HG02798 (cell line): Measurements from ENCODE around the gene GTF3C1.

Source experiments
- ATAC-seq: cut with Tn5 transposase; IDR thresholded peaks from one replicate; pipeline ENCODE4 v1.9.1; 2021; ENCODE audit warnings: mild to moderate bottlenecking; ENCODE audit not compliant: unreplicated experiment, poor library complexity

GTF3C1 gene, protein sequence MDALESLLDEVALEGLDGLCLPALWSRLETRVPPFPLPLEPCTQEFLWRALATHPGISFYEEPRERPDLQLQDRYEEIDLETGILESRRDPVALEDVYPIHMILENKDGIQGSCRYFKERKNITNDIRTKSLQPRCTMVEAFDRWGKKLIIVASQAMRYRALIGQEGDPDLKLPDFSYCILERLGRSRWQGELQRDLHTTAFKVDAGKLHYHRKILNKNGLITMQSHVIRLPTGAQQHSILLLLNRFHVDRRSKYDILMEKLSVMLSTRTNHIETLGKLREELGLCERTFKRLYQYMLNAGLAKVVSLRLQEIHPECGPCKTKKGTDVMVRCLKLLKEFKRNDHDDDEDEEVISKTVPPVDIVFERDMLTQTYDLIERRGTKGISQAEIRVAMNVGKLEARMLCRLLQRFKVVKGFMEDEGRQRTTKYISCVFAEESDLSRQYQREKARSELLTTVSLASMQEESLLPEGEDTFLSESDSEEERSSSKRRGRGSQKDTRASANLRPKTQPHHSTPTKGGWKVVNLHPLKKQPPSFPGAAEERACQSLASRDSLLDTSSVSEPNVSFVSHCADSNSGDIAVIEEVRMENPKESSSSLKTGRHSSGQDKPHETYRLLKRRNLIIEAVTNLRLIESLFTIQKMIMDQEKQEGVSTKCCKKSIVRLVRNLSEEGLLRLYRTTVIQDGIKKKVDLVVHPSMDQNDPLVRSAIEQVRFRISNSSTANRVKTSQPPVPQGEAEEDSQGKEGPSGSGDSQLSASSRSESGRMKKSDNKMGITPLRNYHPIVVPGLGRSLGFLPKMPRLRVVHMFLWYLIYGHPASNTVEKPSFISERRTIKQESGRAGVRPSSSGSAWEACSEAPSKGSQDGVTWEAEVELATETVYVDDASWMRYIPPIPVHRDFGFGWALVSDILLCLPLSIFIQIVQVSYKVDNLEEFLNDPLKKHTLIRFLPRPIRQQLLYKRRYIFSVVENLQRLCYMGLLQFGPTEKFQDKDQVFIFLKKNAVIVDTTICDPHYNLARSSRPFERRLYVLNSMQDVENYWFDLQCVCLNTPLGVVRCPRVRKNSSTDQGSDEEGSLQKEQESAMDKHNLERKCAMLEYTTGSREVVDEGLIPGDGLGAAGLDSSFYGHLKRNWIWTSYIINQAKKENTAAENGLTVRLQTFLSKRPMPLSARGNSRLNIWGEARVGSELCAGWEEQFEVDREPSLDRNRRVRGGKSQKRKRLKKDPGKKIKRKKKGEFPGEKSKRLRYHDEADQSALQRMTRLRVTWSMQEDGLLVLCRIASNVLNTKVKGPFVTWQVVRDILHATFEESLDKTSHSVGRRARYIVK (N-terminal part only)

DNA sequence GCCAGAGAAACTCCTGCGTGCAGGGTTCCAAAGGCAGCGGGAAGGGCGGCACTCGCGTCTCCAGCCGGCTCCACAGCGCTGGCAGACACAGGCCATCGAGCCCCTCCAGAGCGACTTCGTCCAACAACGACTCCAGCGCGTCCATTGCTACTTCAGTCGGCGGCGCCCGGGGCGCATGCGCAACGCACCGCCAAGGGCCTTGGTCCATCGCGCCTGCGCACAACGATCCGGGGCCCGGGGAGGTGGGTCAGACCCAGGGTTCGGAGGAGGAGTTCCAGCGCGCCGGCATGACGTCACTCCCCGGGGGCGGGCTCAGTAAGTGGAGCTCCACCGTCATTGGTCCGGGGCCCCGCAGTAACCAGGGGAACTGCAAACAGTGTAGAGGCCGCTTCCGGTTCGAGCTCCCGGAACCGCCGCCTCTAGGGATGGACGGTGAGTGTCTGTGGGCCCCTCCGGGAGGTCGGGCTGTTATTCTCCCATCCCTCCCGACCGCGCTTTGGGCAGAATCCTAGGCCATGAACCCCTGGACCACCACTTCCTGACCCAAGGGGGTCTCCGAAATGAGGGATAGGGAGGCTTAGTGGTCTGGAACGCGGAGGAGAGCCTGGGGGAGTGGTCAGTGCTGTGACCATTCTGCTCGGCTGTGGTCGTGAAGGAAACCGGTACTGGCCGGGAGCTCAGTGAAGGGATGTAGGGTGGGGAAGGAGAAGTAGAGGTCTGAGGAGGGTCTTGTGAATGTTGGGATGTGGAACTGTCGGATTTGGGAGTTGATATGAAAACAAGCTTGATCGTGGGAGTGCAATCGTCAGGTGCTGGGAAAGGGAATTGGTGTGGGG lies at the start of gene GTF3C1, which contains the start of gene KATNIP:
TSS of gene GTF3C1 (minus strand) at position 168 of the 836 bp plus-strand sequence. CDS start at position 145, 23 bp downstream.
TSS of gene KATNIP (plus strand) at position 399 of the 836 bp plus-strand sequence. CDS start at position 426, 27 bp downstream.
- ATAC-seq, result peak; percentile 98

DNA sequence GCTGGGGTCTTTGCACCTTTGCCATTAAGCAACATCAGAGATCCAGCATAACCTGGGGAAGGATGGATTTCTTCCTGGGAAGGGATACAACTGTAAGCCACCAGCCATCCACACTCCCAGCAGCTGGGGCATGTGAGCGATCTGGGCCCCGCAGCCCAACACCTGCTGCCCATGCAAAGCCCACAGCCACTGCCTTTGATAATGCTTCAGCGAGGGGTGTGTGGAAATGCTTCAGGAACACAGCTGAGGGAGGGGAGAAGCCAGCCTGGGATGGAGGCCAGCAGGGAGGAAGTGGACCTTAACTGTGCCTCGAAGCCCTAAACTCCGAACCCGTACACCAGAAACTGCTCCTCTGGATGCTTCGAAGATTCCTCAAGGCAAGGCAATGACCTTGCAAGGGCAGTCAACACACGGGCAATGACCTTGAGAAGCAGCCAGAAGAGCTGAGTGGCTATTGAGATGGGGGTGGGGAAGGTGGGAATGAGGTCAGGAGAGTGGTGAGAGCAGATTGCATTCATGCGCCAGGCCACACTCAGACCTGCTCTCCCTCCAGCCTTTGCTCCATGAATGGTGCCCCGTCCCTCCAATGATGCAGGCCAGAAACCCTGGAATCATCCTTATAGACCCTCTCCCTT lies 49.3 kb upstream of the GTF3C1 start:
- ATAC-seq, result no peak

DNA sequence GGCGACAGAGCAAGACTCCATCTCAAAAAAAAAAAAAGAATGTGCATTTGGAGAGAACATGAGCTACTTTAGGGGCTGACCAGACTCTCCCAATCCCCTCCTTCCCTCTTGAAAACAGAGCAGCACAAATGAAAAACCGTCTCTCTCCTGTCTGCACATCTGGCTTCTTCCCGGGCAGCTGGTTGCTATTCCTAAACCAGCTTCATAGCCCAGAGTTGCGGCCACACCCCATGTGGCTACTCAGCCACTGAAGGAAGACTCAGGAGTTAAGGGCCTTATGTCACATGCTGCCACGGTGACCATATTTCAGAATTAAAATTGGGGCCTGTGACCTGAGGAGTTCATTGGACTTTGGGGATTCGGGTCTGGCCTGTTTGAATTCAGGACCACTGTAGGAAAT lies 48.5 kb upstream of the GTF3C1 start:
- no peak for ATAC-seq

DNA sequence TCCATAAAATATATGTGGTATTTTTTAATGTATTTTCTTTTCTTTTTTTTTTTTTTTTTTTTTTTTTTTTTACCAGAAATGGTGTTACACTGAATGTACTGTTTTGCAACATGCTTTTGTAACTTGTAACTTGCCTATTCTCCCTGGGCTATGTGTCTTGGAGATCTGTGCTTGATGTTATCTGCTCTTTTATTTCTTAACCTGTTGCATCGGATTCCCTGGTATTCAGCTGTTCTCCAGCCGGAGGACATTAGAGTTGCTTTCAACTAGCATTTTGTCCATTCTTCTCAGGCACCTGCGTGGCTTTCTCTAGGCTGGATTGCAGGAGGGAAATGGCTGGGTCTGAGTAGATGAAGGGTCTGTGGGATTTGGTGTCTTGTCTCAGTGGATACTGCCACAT lies 47.6 kb upstream of the GTF3C1 start:
- ATAC-seq, result no peak

DNA sequence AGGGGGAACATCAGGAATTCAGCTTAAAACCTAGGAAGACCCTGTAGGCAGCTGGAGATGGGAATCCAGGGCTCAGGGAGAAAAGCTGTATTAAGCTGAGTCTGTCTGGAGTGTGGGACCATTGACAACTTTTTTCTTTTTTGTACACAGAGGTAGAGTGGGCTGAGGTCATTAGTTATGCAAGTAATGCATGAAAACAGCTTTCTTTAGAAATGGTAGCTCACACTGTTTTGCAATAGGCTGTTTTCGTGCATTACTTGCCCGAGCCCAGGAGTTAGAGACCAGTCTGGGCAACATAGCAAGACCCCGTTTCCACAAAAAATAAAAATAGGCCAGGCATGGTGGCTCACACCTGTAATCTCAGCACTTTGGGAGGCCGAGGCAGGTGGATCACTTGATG lies 46.7 kb upstream of the GTF3C1 start:
- no peak for ATAC-seq

DNA sequence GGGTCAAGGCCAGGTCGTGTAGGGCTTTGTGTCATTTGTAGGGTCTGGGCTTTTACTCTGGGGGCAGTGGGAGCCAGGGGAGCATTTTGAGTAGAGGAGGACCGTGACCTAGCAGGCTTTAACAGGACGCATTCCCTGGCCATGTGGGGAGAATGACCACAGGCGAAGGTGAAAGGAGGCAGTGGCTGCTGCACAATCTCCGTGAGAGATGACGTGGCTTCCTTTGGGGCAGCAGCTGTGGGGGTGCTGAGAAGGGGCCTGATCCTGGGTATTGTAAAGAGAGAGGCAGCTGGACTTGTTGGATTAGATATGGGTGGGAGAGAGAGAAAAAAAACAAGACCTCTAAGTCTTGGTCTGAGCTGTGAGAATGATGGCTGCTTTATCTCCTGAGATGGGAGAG lies 46.3 kb upstream of the GTF3C1 start:
- ATAC-seq, result no peak

DNA sequence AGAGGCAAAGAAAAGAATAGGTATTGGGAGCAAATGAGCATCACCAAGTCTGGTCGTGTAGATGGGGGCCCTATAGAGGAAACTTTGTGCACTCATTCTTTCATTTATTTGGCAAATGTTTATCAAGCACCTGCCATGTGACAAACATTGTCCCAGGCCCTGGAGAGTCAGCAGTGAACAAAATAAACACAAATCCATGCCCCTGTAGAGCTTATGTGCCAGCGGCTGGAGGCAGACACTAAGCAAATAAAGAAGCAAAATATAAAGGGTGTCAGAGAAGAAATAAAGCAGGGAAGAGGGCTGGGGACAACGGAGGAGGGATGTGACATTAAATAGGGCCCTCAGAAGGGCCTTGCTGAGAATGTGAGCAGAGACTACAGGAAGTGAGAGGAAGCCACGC lies 45.8 kb upstream of the GTF3C1 start:
- no peak for ATAC-seq

DNA sequence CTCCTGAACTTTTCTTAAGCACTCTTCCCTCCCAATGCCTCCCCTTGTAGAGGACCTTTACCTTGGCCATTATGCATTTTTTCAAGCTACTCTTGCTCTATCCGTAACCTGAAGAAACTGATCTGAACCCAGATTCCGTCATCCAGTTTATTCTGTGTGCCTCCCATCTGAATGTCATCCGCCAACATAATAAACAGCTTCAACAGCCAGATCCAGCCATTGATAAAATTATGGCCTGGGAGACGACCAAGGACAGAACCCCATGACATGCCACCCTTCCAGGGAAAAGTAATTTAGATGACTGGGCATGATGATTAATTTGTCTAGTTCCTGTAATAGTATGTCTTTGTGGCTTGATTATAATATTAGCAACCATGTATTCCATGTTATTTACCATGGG lies 42.1 kb upstream of the GTF3C1 start:
- no peak for ATAC-seq

DNA sequence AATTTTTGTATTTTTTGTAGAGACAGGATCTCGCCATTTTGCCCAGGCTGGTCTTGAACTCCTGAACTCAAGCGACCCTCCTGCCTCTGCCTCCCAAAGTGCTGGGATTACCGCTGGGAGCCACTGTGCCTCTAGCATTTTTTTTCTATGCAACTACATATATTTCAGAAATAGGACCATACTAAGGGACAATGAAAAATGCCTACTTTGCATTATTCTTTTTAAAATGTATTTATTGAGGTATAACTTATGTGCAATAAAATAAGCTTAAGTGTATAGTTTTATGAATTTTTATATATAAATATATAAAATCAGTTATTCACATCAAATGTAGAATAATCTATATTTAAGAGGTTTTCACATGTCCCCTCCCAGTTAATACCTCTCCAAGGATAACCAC lies 38.3 kb upstream of the GTF3C1 start:
- no peak for ATAC-seq

DNA sequence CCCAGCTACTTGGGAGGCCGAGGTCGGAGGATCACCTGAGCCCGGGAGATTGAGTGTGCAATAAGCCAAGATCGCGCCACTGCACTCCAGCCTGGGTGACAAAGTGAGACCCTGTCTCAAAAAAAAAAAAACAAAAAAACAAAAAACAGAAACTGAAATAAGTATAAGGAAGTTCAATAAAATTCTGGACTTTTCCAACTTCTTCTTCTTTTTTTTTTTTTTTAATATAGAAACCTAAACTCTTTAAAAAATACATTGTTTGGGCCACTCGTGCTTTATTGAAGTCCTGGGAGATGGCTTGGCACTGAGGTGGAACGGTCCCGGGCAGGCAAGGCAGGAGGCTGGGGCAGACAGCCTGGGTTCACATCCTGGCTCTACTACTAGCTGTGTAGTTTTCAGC lies 37.0 kb upstream of the GTF3C1 start:
- no peak for ATAC-seq

DNA sequence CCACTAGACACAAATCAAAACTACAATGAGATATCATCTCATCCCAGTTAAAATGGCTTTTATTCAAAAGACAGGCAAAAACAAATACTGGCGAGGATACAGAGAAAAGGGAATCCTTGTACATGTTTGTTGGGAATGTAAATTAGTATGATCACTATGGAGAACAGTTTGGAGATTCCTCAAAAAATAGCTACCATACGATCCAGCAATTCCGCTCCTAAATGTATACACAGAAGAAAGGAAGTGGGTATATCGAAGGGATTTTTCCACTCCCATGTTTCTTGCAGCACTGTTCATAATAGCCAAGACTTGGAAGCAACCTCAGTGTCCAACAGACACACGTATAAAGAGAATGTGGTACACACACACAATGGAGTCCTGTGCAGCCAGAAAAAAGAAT lies 35.5 kb upstream of the GTF3C1 start:
- no peak for ATAC-seq

DNA sequence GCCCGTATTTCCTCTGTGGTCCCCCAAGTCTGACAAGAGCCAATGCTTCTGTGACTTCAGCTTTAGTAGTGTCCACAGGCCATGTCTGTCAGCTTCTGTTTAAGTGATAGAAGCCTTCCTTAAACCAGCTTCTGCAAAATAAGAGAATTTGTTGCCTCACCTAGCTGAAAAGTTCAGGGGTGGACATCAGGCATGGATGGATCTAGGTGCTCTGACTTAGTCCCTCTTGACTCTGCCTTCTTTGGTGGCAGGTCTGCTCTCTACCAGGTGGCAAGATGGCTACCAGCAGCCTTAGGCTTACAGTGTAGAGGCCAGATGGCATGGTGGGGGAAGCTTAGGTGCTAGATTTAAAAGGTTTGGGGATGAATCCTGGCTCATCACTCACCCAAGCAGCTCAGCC lies 33.9 kb upstream of the GTF3C1 start:
- ATAC-seq, result no peak

DNA sequence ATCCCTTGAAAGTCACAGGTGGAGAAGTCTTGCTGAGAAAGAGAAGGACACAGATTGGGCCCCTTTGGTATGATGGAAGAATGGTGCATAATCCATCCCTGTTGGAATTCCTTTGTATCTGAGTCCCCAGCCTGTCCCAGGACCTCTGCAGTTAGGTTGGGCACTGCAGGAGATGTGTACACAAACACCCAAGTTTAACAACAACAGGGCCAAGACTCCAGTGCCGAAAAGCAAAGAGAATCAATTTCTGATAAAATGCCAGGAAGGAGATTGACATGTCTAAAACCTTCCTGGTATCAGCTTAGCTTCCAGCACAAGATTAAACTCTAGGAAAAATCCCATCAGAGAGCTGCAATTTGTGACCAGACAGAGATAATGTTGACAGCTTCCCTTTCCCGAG lies 33.2 kb upstream of the GTF3C1 start:
- ATAC-seq, result no peak

DNA sequence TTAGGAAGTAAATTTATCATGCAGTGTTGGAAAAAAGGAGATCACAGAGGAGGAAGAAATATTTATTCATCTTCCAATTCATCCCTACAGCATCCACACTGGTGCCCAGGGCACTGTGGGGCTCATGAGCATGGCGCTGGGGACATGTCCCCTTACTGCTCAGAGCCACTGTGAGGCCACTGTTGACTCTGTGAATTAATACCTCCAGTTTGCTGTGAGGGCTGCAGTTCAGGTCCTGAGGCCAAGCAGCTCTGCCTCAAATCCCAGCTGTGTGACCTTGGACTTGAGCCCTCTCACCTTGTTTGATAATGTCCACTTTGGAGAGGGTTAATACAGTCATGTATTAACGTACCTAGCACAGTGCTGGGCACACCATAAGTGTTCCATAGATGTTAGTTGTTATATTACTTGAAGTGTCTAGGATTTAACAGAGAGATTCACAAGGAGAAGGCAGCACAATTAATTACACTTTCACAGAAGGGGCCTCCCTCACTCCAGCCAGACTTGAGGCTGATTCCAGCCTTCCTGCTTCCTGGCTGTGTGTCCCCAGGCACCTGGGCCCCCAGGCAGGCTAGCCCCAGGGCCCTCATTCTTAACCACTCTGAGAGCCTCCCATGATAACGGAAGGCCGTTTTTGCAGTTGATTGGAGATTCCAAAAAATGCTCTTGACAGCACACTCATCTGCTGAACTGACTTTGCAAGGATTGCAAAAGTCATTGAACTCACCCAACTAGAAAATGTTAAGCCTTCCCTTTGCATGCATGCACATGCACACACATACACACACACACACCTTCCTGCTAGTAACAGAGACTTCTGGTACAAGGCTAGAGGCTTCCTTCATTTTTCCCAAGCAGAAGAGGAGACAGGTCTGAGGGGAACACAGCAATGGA lies 29.6 kb upstream of the GTF3C1 start:
- ATAC-seq, result no peak

DNA sequence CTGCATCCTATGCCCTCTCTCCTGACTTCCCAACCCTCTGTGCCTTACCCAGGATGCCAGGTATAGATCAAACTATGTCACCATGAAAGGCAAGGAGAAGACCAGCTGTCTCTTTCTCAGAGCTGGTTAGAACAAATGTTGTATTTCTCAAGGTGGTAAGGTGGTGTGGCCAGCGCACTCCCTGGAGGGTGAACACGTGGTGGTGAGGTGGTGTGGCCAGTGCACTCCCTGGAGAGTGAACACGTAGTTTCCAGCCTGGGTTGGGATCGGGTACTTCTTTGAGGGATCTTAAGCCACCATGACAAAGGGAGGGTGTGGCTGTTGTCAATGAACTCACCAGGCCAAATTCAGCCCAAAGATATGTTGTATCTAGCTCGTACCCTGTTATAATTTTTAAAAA lies 27.0 kb upstream of the GTF3C1 start:
- no peak for ATAC-seq

DNA sequence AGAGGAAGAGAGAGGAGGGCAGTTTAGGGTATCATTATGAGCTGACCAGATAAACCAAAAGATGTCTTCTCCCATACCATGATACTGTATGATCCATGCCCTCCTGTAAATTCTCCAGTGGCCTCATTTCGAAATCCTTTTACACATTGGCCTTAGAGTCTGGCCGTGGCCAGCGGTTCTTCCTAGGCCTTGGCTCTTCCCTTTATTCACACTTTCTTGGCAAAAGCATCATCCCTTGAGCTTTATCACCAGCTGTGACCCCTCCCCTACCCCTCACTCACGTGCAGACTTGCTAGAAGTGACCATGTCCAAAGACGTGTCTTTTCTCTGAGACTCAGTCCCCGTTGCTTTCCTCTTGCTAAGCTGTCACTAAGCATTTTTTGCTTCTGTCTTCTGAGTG lies 23.0 kb upstream of the GTF3C1 start:
- ATAC-seq, result no peak

DNA sequence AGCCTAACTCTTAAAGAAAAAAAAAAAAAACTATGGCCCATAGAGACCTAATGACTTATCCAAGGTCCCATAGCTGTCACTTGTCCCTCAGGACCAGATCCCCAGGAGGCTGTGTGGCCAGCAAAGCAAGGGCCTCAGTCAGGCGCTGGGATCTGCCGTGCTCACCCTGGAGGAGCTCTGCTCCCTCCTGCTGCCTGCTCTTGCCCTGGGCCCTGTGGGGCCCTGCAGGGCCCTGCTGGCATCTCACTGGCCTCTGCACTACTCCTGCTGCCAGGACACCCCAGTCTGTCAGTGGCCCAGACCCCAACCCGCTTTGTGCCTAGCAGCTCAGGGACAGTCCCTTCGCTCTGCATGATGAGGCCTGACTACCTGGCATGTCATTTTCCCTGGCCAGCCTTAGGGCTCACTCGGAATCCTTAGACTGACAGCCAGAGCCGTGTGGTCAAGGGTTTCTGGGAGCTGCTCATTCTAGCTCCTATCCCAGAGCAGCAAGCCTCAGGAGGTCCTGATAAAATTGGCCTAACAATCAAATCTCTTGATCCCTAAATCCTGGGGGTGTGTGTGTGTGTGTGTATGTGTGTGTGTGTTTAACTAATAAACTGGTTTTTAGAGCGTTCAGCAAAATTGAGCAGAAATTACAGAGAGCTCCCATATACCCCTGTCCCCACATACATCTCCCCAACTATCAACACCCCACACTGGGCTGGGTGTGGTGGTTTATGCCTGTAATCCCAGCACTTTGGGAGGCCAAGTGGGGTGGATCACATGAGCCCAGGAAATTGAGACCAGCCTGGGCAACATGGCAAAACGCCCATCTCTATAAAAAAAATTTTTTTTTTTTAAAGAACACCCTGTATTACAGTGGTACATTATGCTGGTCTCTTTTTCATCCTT lies 22.0 kb upstream of the GTF3C1 start:
- no peak for ATAC-seq
